Neural progenitor cell (in vitro differentiated cells): ENCODE measurements around the gene ALAS1. TPM values are rescaled to one million over a fixed set of nuclear protein-coding genes. Genes with fewer than 3 reads are reported as not detected.
A peak's percentile ranks its signal among the peaks of the same experiment; 100 is the strongest.

Source experiments
- DNase-seq: peaks from one replicate; pipeline ENCODE4 v3.0.0-alpha.2; 2016; ENCODE audit warnings: low spot score
- H2AFZ ChIP-seq: fragments of 200-600 bp; sonication (generic); replicated peaks from 2 replicates; pipeline ENCODE4 v1.6.1; 2016; ENCODE audit warnings: antibody characterized with exemption
- H3F3A ChIP-seq: fragments of 200-600 bp; sonication (generic); 2 replicates; pipeline ENCODE4 v1.6.1; 2016; ENCODE audit warnings: antibody characterized with exemption, low read depth
- H3K27ac ChIP-seq: fragments of 200-600 bp; sonication (generic); 2 replicates; pipeline ENCODE4 v1.5.1; 2016; ENCODE audit warnings: mild to moderate bottlenecking
- H3K27me3 ChIP-seq: fragments of 200-600 bp; sonication (generic); 2 replicates; pipeline ENCODE4 v1.6.1; 2016; ENCODE audit warnings: mild to moderate bottlenecking, moderate library complexity
- H3K36me3 ChIP-seq: fragments of 200-600 bp; sonication (generic); 2 replicates; pipeline ENCODE4 v1.5.1; 2016
- H3K4me1 ChIP-seq: fragments of 200-600 bp; sonication (generic); 2 replicates; pipeline ENCODE4 v1.6.1; 2016; ENCODE audit warnings: mixed run types
- H3K4me2 ChIP-seq: fragments of 200-600 bp; sonication (generic); 2 replicates; pipeline ENCODE4 v1.6.1; 2016
- H3K4me3 ChIP-seq: fragments of 200-600 bp; sonication (generic); 2 replicates; pipeline ENCODE4 v1.5.1; 2016
- H3K79me2 ChIP-seq: fragments of 200-600 bp; sonication (generic); 2 replicates; pipeline ENCODE4 v1.6.1; 2016; ENCODE audit warnings: low read depth
- H3K9ac ChIP-seq: fragments of 200-600 bp; sonication (generic); 2 replicates; pipeline ENCODE4 v1.6.1; 2016
- H3K9me3 ChIP-seq: fragments of 200-600 bp; sonication (generic); 2 replicates; pipeline ENCODE4 v1.5.1; 2016; ENCODE audit warnings: low read depth
- H4K20me1 ChIP-seq: fragments of 200-600 bp; sonication (generic); 2 replicates; pipeline ENCODE4 v1.6.1; 2016; ENCODE audit warnings: low read depth
- H3K27ac Mint-ChIP-seq: 3 replicates; pipeline ENCODE4 v1.8.0; 2021; ENCODE audit warnings: mixed read lengths
- H3K27me3 Mint-ChIP-seq: 2 replicates; pipeline ENCODE4 v1.8.0; 2022; ENCODE audit warnings: low read depth, mild to moderate bottlenecking, inconsistent platforms, moderate library complexity, mixed read lengths; ENCODE audit not compliant: insufficient read depth
- H3K36me3 Mint-ChIP-seq: 3 replicates; pipeline ENCODE4 v1.8.0; 2021; ENCODE audit warnings: mixed read lengths
- H3K4me1 Mint-ChIP-seq: 3 replicates; pipeline ENCODE4 v1.8.0; 2021; ENCODE audit warnings: mixed read lengths
- H3K4me3 Mint-ChIP-seq: 3 replicates; pipeline ENCODE4 v1.8.0; 2021; ENCODE audit warnings: mild to moderate bottlenecking, moderate library complexity, mixed read lengths
- H3K9me3 Mint-ChIP-seq: 3 replicates; pipeline ENCODE4 v1.8.0; 2020; ENCODE audit warnings: mixed read lengths
- CTCF ChIP-seq: fragments of 200-600 bp; sonication (generic); IDR thresholded peaks from 2 replicates; pipeline ENCODE4 v1.5.1; 2017; ENCODE audit warnings: antibody characterized with exemption, mild to moderate bottlenecking
- EZH2 ChIP-seq: fragments of 200-600 bp; sonication (generic); IDR thresholded peaks from 2 replicates; pipeline ENCODE4 v1.6.1; 2017; ENCODE audit warnings: antibody characterized with exemption, mild to moderate bottlenecking, moderate library complexity
- EZH2phosphoT487 ChIP-seq: fragments of 200-600 bp; sonication (generic); IDR thresholded peaks from 2 replicates; pipeline ENCODE4 v1.6.1; 2017; ENCODE audit warnings: antibody characterized with exemption
- total RNA-seq: library from RNA; depleted of rRNA; stranded (reverse); fragments of >200 nt; gene quantifications from 2 replicates; pipeline ENCODE4 v1.2.3, GENCODE V29; 2015; ENCODE audit warnings: low replicate concordance

Gene ALAS1
- total RNA-seq, 1 donor from 2014 or later: 35.0 TPM

- peaks cover 28% of the 10 kb centered on the region for H3K27me3 ChIP-seq
- H3K9me3 ChIP-seq: no peaks in the 10 kb centered on the region
- peaks cover 2% of the 10 kb centered on the region for H4K20me1 ChIP-seq
- no peak overlapping the region for H3K4me3 ChIP-seq
- peaks cover 16% of the 10 kb centered on the region for H3F3A ChIP-seq
- H3K27me3 Mint-ChIP-seq: peaks cover 20% of the 10 kb centered on the region
- no peaks in the 10 kb centered on the region for H3K36me3 ChIP-seq
- no peak overlapping the region for H2AFZ ChIP-seq
- no peak overlapping the region for H3K4me3 Mint-ChIP-seq
- H3K9ac ChIP-seq: no peak overlapping the region
- no peak for DNase-seq
- no peak overlapping the region for H3K27ac Mint-ChIP-seq
- H3K36me3 Mint-ChIP-seq: peaks cover 18% of the 10 kb centered on the region
- H3K4me1 ChIP-seq: no peaks in the 10 kb centered on the region
- H3K27ac ChIP-seq: no peak overlapping the region
- no peaks in the 10 kb centered on the region for H3K4me1 Mint-ChIP-seq
- TF ChIP-seq EZH2phosphoT487 (no peak), CTCF (no peak), EZH2 (no peak)
- no peak overlapping the region for H3K4me2 ChIP-seq
- no peaks in the 10 kb centered on the region for H3K79me2 ChIP-seq
- H3K9me3 Mint-ChIP-seq: no peaks in the 10 kb centered on the region
These were observed 51.7 kb downstream of the ALAS1 start for GRCh38 chr3:52249683-52250082.

- H3K27ac Mint-ChIP-seq: peak overlapping the region; percentile 26
- peaks cover 12% of the 10 kb centered on the region for H3F3A ChIP-seq
- no peaks in the 10 kb centered on the region for H3K4me1 Mint-ChIP-seq
- no peaks in the 10 kb centered on the region for H3K79me2 ChIP-seq
- H4K20me1 ChIP-seq: peaks cover 2% of the 10 kb centered on the region
- no peaks in the 10 kb centered on the region for H3K9me3 ChIP-seq
- no peak overlapping the region for H3K4me3 Mint-ChIP-seq
- no peak overlapping the region for H2AFZ ChIP-seq
- H3K4me3 ChIP-seq: no peak overlapping the region
- no peak for TF ChIP-seq EZH2
- TF ChIP-seq EZH2phosphoT487: no peak
- no peak for TF ChIP-seq CTCF
- H3K4me2 ChIP-seq: no peak overlapping the region
- H3K9me3 Mint-ChIP-seq: no peaks in the 10 kb centered on the region
- DNase-seq: no peak
- H3K4me1 ChIP-seq: no peaks in the 10 kb centered on the region
- peaks cover 16% of the 10 kb centered on the region for H3K27me3 Mint-ChIP-seq
- H3K27me3 ChIP-seq: peaks cover 24% of the 10 kb centered on the region
- peaks cover 19% of the 10 kb centered on the region for H3K36me3 Mint-ChIP-seq
- H3K36me3 ChIP-seq: no peaks in the 10 kb centered on the region
- H3K9ac ChIP-seq: no peak overlapping the region
- H3K27ac ChIP-seq: no peak overlapping the region
These were observed 52.2 kb downstream of the ALAS1 start for GRCh38 chr3:52250122-52250521.

GRCh38 chr3:52253314-52254304 is 55.6 kb downstream of the ALAS1 start:
- no peaks in the 10 kb centered on the region for H3K27me3 ChIP-seq
- no peaks in the 10 kb centered on the region for H3K79me2 ChIP-seq
- H3K27ac ChIP-seq: no peak overlapping the region
- H3F3A ChIP-seq: no peaks in the 10 kb centered on the region
- no peak overlapping the region for H3K9ac ChIP-seq
- peaks cover 43% of the 10 kb centered on the region for H3K36me3 Mint-ChIP-seq
- TF ChIP-seq EZH2phosphoT487 (no peak), CTCF (no peak), EZH2 (no peak)
- H3K36me3 ChIP-seq: no peaks in the 10 kb centered on the region
- H2AFZ ChIP-seq: no peak overlapping the region
- H3K4me1 Mint-ChIP-seq: no peaks in the 10 kb centered on the region
- no peaks in the 10 kb centered on the region for H3K4me1 ChIP-seq
- H4K20me1 ChIP-seq: peaks cover 11% of the 10 kb centered on the region
- H3K9me3 Mint-ChIP-seq: no peaks in the 10 kb centered on the region
- no peak overlapping the region for H3K27ac Mint-ChIP-seq
- H3K4me2 ChIP-seq: no peak overlapping the region
- H3K27me3 Mint-ChIP-seq: peaks cover 5% of the 10 kb centered on the region
- no peak overlapping the region for H3K4me3 Mint-ChIP-seq
- H3K4me3 ChIP-seq: no peak overlapping the region
- no peaks in the 10 kb centered on the region for H3K9me3 ChIP-seq
- DNase-seq: no peak
